OCI-M2 (cell line): Measurements from ENCODE around the gene POLR3F.
"Not testable (repeated sequence)": the region's sequence is repeated elsewhere in the genome, so short reads cannot be mapped to it uniquely, and the experiment has no call there.

Source experiments
- DNase-seq: peaks from one replicate; lab custom pipeline; 2025; ENCODE audit not compliant: unreplicated experiment; lab: John Stamatoyannopoulos, UW

The POLR3F gene

GRCh38 chr20:18466894-18467730 is at the start of gene POLR3F, which contains the start of gene DZANK1:
TSS of gene POLR3F (plus strand) at chr20:18467390. CDS start at chr20:18467507, 117 bp downstream.
TSS of gene DZANK1 (minus strand) at chr20:18467030. CDS start at chr20:18465358, 1,672 bp downstream.
- DNase-seq, result peak; percentile 89

GRCh38 chr20:18421608-18422007 is 45.6 kb upstream of the POLR3F start:
- DNase-seq, result no peak

- DNase-seq, result no peak
Measured at GRCh38 chr20:18427214-18427613, 40.0 kb upstream of the POLR3F start.

- no peak for DNase-seq
Measured at GRCh38 chr20:18428490-18429173, 38.6 kb upstream of the POLR3F start.

- no peak for DNase-seq
Measured at GRCh38 chr20:18430172-18430826, 36.9 kb upstream of the POLR3F start.

- DNase-seq, result no peak
Measured at GRCh38 chr20:18431206-18431605, 36.0 kb upstream of the POLR3F start.

GRCh38 chr20:18436847-18437246 is 30.3 kb upstream of the POLR3F start:
- DNase-seq, result no peak

GRCh38 chr20:18440403-18440802 is 26.8 kb upstream of the POLR3F start:
- DNase-seq, result no peak

GRCh38 chr20:18443886-18444285 is 23.3 kb upstream of the POLR3F start:
- DNase-seq, result no peak

- DNase-seq, result no peak
Measured at GRCh38 chr20:18456600-18456999, 10.6 kb upstream of the POLR3F start.

GRCh38 chr20:18465536-18466200 is 1.5 kb upstream of the POLR3F start:
- no peak for DNase-seq

GRCh38 chr20:18466574-18466893 is 656 bp upstream of the POLR3F start:
- no peak for DNase-seq

GRCh38 chr20:18477218-18477617 is 10.0 kb downstream of the POLR3F start:
- DNase-seq, result no peak

GRCh38 chr20:18477821-18478220 is 10.6 kb downstream of the POLR3F start:
- DNase-seq, result no peak

GRCh38 chr20:18481596-18481995 is 14.4 kb downstream of the POLR3F start:
- DNase-seq, result no peak

- DNase-seq, result no peak
Measured at GRCh38 chr20:18488301-18488700, 21.1 kb downstream of the POLR3F start.

GRCh38 chr20:18496042-18496441 is 28.9 kb downstream of the POLR3F start:
- DNase-seq, result no peak

GRCh38 chr20:18496740-18497592 is 29.8 kb downstream of the POLR3F start, which contains the start of gene RBBP9:
TSS of gene RBBP9 (minus strand) at chr20:18497225. CDS start at chr20:18497167, 58 bp downstream.
- DNase-seq, result peak; percentile 57

- no peak for DNase-seq
Measured at GRCh38 chr20:18497603-18498002, 30.4 kb downstream of the POLR3F start.

GRCh38 chr20:18501672-18502071 is 34.5 kb downstream of the POLR3F start:
- DNase-seq, result not testable (repeated sequence)
